Stimulated activated CD4-positive, alpha-beta T cell treated with anti-CD3 and anti-CD28 coated beads, Interleukin-12 subunit alpha, Interleukin-12 subunit beta, amount 100 ng/mL, for 24 hours (primary cell): ENCODE measurements around the gene DUS1L.

Source experiments
- DNase-seq, 2 experiments: peaks; one replicate each; pipeline ENCODE4 v3.0.0-alpha.2; 2020; ENCODE audit warnings: low read depth in 2 of 2

Gene DUS1L

GRCh38 chr17:82023447-82024241 lies 42.0 kb downstream of the DUS1L start:
- no peak for DNase-seq

GRCh38 chr17:82022981-82023446 lies 42.6 kb downstream of the DUS1L start, which contains the start of gene LRRC45:
Gene LRRC45 (plus strand): TSS chr17:82023305. CDS start chr17:82023644, 339 bp downstream.
- peak; percentile 100 for DNase-seq

GRCh38 chr17:82022310-82022980 lies 43.2 kb downstream of the DUS1L start, which contains the start of gene CENPX:
Gene CENPX (minus strand): TSS chr17:82022878. CDS start chr17:82022861, 17 bp downstream.
- no peak for DNase-seq

- DNase-seq: no peak
Observed at GRCh38 chr17:82021900-82022309, 43.7 kb downstream of the DUS1L start.

GRCh38 chr17:82021107-82021899 lies 44.3 kb downstream of the DUS1L start:
- DNase-seq: peak in 1 of 2 experiments; percentile 48

GRCh38 chr17:82020572-82021106 lies 45.0 kb downstream of the DUS1L start:
- no peak for DNase-seq

GRCh38 chr17:82019690-82020571 lies 45.7 kb downstream of the DUS1L start:
- peak; percentile 31 to 69 for DNase-seq

GRCh38 chr17:82018989-82019689 lies 46.5 kb downstream of the DUS1L start:
- DNase-seq: no peak

GRCh38 chr17:82018152-82018988 lies 47.2 kb downstream of the DUS1L start:
- no peak for DNase-seq

GRCh38 chr17:82017612-82018151 lies 47.9 kb downstream of the DUS1L start:
- DNase-seq: no peak

- DNase-seq: no peak
Observed at GRCh38 chr17:82016875-82017459, 48.6 kb downstream of the DUS1L start.

- DNase-seq: no peak
Observed at GRCh38 chr17:82016061-82016874, 49.3 kb downstream of the DUS1L start.

GRCh38 chr17:82015311-82015971 lies 50.2 kb downstream of the DUS1L start:
- DNase-seq: no peak

- no peak for DNase-seq
Observed at GRCh38 chr17:82014971-82015310, 50.7 kb downstream of the DUS1L start.

- no peak for DNase-seq
Observed at GRCh38 chr17:82014432-82014831, 51.2 kb downstream of the DUS1L start.

- DNase-seq: no peak
Observed at GRCh38 chr17:82013772-82014321, 51.8 kb downstream of the DUS1L start.

- no peak for DNase-seq
Observed at GRCh38 chr17:82013341-82013740, 52.3 kb downstream of the DUS1L start.
